Activated B cell treated with CpG ODN at 0.5 μM for 24 hours (primary cell): ENCODE data around the gene FAM110D. TPM values are rescaled to one million over a fixed set of nuclear protein-coding genes. Genes with fewer than 3 reads are reported as not detected.

ENCODE experiments used
- ATAC-seq: fragments of 200-7000 bp; cut with Tn5 transposase; one replicate; pipeline ENCODE4 v1.10.0; 2021; ENCODE audit warnings: low read depth, mild to moderate bottlenecking, moderate library complexity
- CTCF ChIA-PET: fragments of 350-600 bp; sonication (Branson Sonifier 250); formaldehyde crosslinking; loops from one replicate; lab custom pipeline; 2021; ENCODE audit warnings: antibody characterized with exemption; lab: Charles Lee
- POLR2A ChIA-PET: fragments of 350-600 bp; sonication (Branson Sonifier 250); formaldehyde crosslinking; loops from one replicate; lab custom pipeline; 2021; ENCODE audit warnings: antibody characterized with exemption; lab: Charles Lee
- DNase-seq: peaks from one replicate; pipeline ENCODE4 v3.0.0; 2022
- H3K27ac Mint-ChIP-seq: one replicate; pipeline ENCODE4 v1.8.0; 2020; ENCODE audit warnings: mixed read lengths
- H3K27me3 Mint-ChIP-seq: one replicate; pipeline ENCODE4 v1.8.0; 2021; ENCODE audit warnings: mixed read lengths
- H3K36me3 Mint-ChIP-seq: one replicate; pipeline ENCODE4 v1.8.0; 2021; ENCODE audit warnings: low read depth, mixed read lengths
- H3K4me1 Mint-ChIP-seq: one replicate; pipeline ENCODE4 v1.8.0; 2021; ENCODE audit warnings: mixed read lengths
- H3K4me3 Mint-ChIP-seq: one replicate; pipeline ENCODE4 v1.8.0; 2020; ENCODE audit warnings: mild to moderate bottlenecking, mixed read lengths
- H3K9me3 Mint-ChIP-seq: one replicate; pipeline ENCODE4 v1.8.0; 2020; ENCODE audit warnings: mixed read lengths
- CTCF ChIP-seq: fragments of 200-600 bp; IDR thresholded peaks from one replicate; pipeline ENCODE4 v1.8.0; 2022; ENCODE audit warnings: antibody characterized with exemption, mild to moderate bottlenecking
- intact Hi-C: fragments of 100-400 bp; cut with micrococcal nuclease; formaldehyde crosslinking; loops from one replicate; pipeline ENCODE4 v1.15.1; 2024
- total RNA-seq: library from RNA; stranded (reverse); gene quantifications from 2 replicates; pipeline ENCODE4 v1.2.3, GENCODE V29; 2022

The FAM110D gene
- total RNA-seq, 1 donor from 2014 or later: not detected

GRCh38 chr1:26154750-26155149, 4.1 kb upstream of the FAM110D start:
- no peaks in the 10 kb centered on the region for H3K9me3 Mint-ChIP-seq
- ChIA-PET CTCF (interaction anchor here (0.7 to 1.6 kb wide), 3 partner anchors 10 to 262 kb away, joined by 3 to 7 read pairs (median 4); no protein-coding TSS in a partner anchor), POLR2A (interaction anchor here (0.6 kb wide), 1 partner anchor 154 kb away, joined by 4 read pairs; no protein-coding TSS in a partner anchor)
- no peak for TF ChIP-seq CTCF
- ATAC-seq: no peak
- intact Hi-C loops: no loop called here
- H3K27me3 Mint-ChIP-seq: peaks cover 30% of the 10 kb centered on the region
- H3K36me3 Mint-ChIP-seq: no peaks in the 10 kb centered on the region
- no peak overlapping the region for H3K4me3 Mint-ChIP-seq
- DNase-seq: no peak
- H3K27ac Mint-ChIP-seq: no peak overlapping the region
- no peaks in the 10 kb centered on the region for H3K4me1 Mint-ChIP-seq

GRCh38 chr1:26155370-26156284, 3.3 kb upstream of the FAM110D start:
- POLR2A ChIA-PET: no interaction called here
- intact Hi-C loops: no loop called here
- H3K9me3 Mint-ChIP-seq: no peaks in the 10 kb centered on the region
- TF ChIP-seq CTCF: no peak
- no peaks in the 10 kb centered on the region for H3K36me3 Mint-ChIP-seq
- H3K27me3 Mint-ChIP-seq: peaks cover 31% of the 10 kb centered on the region
- CTCF ChIA-PET: interaction anchor here (0.7 to 1.7 kb wide), 3 partner anchors 11 to 261 kb away, joined by 3 to 4 read pairs (median 4); partner anchors contain the start of gene ZNF593
- H3K4me3 Mint-ChIP-seq: no peak overlapping the region
- H3K27ac Mint-ChIP-seq: no peak overlapping the region
- DNase-seq (no peak), ATAC-seq (no peak)
- no peaks in the 10 kb centered on the region for H3K4me1 Mint-ChIP-seq

GRCh38 chr1:26156285-26157038, 2.4 kb upstream of the FAM110D start:
- no peak overlapping the region for H3K4me3 Mint-ChIP-seq
- TF ChIP-seq CTCF: no peak
- H3K27me3 Mint-ChIP-seq: peaks cover 33% of the 10 kb centered on the region
- POLR2A ChIA-PET: interaction anchor here (0.6 to 1.0 kb wide), 2 partner anchors 13 to 14 kb away, joined by 3 to 6 read pairs; partner anchors contain the start of gene ZNF593
- H3K27ac Mint-ChIP-seq: no peak overlapping the region
- no peaks in the 10 kb centered on the region for H3K9me3 Mint-ChIP-seq
- ATAC-seq (no peak), DNase-seq (no peak)
- no peaks in the 10 kb centered on the region for H3K36me3 Mint-ChIP-seq
- CTCF ChIA-PET: interaction anchor here (1.7 to 1.8 kb wide), 2 partner anchors 11 to 13 kb away, joined by 4 to 12 read pairs; partner anchors contain the start of gene ZNF593
- H3K4me1 Mint-ChIP-seq: no peaks in the 10 kb centered on the region
- intact Hi-C loops: no loop called here

- H3K27ac Mint-ChIP-seq: no peak overlapping the region
- POLR2A ChIA-PET: no interaction called here
These were observed 490 bp upstream of the FAM110D start for GRCh38 chr1:26158271-26158907.

More at GRCh38 chr1:26158271-26158907, 490 bp upstream of the FAM110D start:
- ATAC-seq: no peak
- Mint-ChIP-seq H3K27me3 (peaks cover 40% of the 10 kb centered on the region), H3K9me3 (no peaks in the 10 kb centered on the region), H3K4me1 (peaks cover 4% of the 10 kb centered on the region), H3K36me3 (no peaks in the 10 kb centered on the region), H3K4me3 (no peak overlapping the region)
- no peak for DNase-seq
- no peak for TF ChIP-seq CTCF
- CTCF ChIA-PET: interaction anchor here (1.2 to 1.8 kb wide), 2 partner anchors 11 to 13 kb away, joined by 4 to 12 read pairs; partner anchors contain the start of gene ZNF593
- intact Hi-C loops: no loop called here
